ENCODE measurements around the gene RNF112.

Gene RNF112

GRCh38 chr17:19375732-19376131 is 35.3 kb upstream of the RNF112 start:
- DNase-seq, result no peak

GRCh38 chr17:19376811-19377210 is 34.2 kb upstream of the RNF112 start:
- DNase-seq, result no peak

- DNase-seq, result peak; percentile 95
These were observed 33.2 kb upstream of the RNF112 start for GRCh38 chr17:19377602-19378415.

DNA sequence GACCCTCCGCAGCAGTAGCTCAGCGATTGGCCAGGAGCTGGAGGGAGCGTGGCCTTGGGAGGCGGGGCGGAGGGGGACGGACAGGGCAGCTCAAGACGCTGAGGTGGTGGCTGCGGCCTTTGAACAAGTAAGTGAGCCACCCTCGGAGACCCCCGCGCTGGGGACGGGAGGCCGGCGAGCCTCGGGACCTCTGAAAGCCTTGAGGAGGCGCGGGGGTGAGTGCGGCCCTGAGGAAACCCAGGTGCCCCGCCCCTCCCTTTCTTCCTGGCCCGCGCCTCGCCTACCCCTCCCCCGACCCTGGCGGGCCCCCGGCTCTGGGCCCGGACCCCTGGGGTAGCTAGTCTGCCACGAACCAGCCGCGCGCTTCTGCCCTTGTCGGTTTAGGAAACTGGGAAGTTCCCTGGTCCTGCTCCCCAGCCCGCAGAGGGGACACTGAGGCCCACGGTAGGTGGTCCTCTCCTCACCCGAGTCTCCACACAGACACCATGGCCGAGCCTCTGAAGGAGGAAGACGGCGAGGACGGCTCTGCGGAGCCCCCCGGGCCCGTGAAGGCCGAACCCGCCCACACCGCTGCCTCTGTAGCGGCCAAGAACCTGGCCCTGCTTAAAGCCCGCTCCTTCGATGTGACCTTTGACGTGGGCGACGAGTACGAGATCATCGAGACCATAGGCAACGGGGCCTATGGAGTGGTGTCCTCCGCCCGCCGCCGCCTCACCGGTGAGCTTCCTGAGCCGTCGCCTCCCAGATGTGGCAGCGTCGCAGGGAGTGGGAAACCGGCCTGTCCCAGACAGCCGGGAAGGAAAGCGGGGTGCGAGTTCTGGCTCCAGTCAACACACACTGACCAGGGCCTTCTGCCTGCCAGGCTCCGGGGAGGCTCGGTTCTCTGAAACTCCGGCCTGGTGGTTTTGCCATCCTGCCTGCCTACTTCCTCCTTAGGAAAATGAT is 32.3 kb upstream of the RNF112 start, which contains the start of gene MAPK7:
Gene MAPK7, plus strand, starts transcription at position 83 of the 945 bp plus-strand sequence. Its CDS starts 403 bp downstream, at position 486.
- DNase-seq, result no peak

DNA sequence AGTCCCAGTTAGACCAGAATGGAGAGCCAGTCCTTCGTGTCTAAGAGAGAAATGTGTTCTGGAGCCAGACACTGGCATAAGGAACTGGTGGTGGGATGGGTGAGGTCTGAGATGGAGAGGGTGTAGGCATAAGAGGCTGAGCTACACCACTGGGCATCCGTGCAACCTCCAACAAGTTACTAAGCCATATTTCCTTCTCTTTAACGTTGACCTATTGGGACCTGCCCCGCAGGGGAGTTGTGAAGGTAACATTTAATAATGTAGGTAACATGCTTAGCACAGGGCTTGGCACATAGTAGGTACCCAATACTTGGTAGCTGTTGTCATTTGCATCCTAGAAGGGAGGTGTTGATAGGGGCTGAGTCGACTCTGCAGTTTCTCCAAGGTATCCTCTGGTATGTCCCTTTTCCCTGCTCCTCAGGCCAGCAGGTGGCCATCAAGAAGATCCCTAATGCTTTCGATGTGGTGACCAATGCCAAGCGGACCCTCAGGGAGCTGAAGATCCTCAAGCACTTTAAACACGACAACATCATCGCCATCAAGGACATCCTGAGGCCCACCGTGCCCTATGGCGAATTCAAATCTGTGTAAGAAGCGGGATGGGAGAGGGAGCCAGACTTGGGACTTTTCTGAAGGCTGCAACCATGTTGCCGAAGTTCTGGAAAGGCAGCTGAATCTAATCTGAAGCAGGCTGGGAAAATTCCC is 31.5 kb upstream of the RNF112 start:
- DNase-seq, result no peak

GRCh38 chr17:19380481-19381301 is 30.3 kb upstream of the RNF112 start:
- no peak for DNase-seq

GRCh38 chr17:19381361-19381740 is 29.7 kb upstream of the RNF112 start:
- no peak for DNase-seq

DNA sequence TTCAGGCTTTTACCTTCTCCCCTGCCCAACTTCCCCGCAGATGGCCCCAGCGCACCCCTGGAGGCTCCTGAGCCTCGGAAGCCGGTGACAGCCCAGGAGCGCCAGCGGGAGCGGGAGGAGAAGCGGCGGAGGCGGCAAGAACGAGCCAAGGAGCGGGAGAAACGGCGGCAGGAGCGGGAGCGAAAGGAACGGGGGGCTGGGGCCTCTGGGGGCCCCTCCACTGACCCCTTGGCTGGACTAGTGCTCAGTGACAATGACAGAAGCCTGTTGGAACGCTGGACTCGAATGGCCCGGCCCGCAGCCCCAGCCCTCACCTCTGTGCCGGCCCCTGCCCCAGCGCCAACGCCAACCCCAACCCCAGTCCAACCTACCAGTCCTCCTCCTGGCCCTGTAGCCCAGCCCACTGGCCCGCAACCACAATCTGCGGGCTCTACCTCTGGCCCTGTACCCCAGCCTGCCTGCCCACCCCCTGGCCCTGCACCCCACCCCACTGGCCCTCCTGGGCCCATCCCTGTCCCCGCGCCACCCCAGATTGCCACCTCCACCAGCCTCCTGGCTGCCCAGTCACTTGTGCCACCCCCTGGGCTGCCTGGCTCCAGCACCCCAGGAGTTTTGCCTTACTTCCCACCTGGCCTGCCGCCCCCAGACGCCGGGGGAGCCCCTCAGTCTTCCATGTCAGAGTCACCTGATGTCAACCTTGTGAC is 29.1 kb upstream of the RNF112 start:
- DNase-seq, result no peak

GRCh38 chr17:19382531-19383444 is 28.2 kb upstream of the RNF112 start:
- DNase-seq, result no peak

GRCh38 chr17:19383681-19384470 is 27.2 kb upstream of the RNF112 start:
- DNase-seq, result no peak

DNA sequence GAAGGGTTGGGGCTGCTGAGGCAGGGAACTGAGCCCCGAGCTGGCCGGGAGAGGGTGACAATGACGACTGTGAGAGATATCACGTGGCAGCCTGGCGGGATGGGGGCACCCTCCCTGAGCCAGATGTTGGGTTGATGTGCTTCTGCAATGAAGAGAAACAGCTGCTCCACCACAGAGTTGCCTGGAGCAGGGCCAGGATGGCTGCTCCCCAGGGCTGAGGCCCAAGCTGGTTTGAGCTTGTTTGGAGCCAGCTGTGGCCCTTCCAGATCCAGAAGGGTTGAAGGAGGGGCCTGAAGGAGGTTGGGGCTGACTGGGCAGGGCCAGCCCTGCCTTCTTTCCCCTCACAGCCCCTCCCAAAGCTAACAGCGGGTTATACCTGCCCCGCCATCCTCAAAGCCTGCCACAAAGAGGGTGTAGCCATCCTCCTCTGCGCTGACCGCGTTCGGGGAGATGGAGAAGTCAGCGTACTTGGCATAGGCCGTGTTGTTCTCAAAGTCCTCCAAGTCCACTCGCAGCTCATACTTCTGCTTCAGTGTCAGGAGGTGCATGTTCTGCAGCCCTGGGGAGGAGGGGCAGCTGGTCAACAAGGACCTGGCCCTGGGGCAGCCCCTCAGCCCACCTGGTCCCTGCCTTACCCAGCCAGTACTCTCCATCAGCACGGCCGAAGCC is 26.2 kb upstream of the RNF112 start:
- peak; percentile 91 for DNase-seq

- DNase-seq, result no peak
These were observed 25.5 kb upstream of the RNF112 start for GRCh38 chr17:19385521-19385983.

GRCh38 chr17:19386051-19386929 is 24.7 kb upstream of the RNF112 start:
- DNase-seq, result no peak

DNA sequence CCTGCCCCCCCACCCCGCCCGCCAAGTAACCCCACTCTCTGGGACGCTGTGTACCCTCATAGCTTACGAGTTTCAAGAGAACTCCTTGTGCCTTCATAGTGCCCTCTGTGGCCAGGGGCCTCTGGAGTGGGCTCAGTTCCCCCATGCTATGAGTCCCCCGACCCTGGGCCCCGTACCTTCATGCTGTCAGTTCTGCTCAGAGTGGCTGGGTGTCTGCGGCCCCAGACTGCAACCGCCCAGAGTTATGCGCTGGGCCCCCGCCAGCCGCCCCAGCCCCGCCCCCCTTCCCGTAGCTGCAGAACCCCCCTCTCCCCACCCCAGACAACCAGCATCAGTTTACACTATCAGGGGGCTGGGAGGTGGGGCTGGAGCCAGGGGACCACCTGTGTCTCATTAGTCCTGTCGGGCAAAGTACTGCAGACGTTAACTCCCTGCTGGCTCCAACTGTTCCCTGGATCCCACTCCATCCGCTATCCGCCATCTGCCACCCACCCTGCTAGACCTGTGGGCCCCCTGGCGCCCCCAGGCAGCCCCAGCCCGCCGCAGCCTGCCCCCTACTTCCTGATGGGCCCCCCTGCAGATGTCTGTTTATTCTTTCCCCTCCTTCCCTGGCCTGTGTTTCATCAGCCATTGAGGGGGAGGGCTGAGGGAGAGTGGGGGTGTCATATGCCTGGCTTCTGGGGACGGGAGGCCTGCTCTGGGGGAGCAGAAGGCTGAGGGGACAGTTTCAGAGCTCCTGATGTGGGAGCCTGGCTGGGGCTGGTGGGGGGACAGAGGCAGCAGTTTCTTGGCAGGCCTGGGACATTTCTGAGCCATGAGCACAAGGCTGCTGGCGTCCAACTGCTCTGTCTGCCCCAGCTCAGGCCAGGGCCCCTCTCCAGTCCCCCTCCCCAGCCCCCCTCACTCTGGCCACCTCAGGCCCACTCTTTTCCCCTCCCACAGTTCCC is 23.8 kb upstream of the RNF112 start, which contains the start of gene MFAP4:
Gene MFAP4, minus strand, starts transcription at position 217 of the 947 bp plus-strand sequence. Its CDS starts 35 bp downstream, at position 182.
- no peak for DNase-seq

DNA sequence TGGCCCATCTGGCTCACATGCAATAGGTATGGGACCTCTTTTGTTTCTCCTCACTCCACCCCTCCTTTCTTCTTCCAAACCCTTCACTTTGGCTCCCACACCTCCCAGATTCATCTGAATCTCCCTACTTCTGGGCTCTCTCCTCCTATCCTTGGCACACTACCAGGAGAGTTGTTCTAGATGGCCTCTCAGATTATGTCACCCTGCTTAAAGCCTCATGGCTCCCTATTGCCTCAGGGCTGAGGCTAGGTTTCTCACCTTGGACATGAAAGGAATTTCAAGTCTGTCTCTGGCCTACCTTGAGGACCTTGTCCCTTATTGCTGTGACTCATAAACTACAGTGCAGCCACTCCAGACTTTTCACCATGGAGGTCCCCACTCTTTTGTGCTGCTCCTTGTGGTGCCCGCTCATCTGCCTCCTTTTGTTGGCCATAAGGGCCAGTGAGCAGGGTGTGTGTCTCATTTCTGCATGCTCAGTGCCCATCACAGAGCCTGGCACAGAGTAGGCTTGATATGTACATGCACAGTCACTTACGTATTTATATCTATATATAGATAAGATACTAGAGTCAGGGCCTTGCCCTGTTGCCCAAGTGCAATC is 23.0 kb upstream of the RNF112 start:
- no peak for DNase-seq
